Umbilical cord (tissue), 2 donors: ENCODE data around the gene KANSL1L. TPM values are rescaled to one million over a fixed set of nuclear protein-coding genes. Genes with fewer than 3 reads are reported as not detected.

Experiments
- DNase-seq: peaks from one replicate; pipeline ENCODE4 v3.0.0-alpha.2; 2015; ENCODE audit warnings: low spot score
- total RNA-seq: library from RNA; depleted of rRNA; stranded (reverse); fragments of >200 nt; gene quantifications from one replicate; pipeline ENCODE4 v1.2.3, GENCODE V29; 2014; ENCODE audit warnings: low replicate concordance; ENCODE audit not compliant: insufficient read depth

The KANSL1L gene
- total RNA-seq, 1 donor from 2014 or later, result 53.0 TPM

- no peak for DNase-seq
These were observed 98.7 kb downstream of the KANSL1L start for GRCh38 chr2:210072493-210072892.

GRCh38 chr2:210063306-210063705, 107.9 kb downstream of the KANSL1L start:
- no peak for DNase-seq

GRCh38 chr2:210055825-210056224, 115.4 kb downstream of the KANSL1L start:
- no peak for DNase-seq

- no peak for DNase-seq
These were observed 116.5 kb downstream of the KANSL1L start for GRCh38 chr2:210054696-210055095.

- no peak for DNase-seq
These were observed 120.3 kb downstream of the KANSL1L start for GRCh38 chr2:210050885-210051284.

GRCh38 chr2:210049831-210050230, 121.4 kb downstream of the KANSL1L start:
- no peak for DNase-seq

GRCh38 chr2:210046851-210047500, 124.2 kb downstream of the KANSL1L start:
- DNase-seq, result no peak

GRCh38 chr2:210038078-210038477, 133.1 kb downstream of the KANSL1L start:
- no peak for DNase-seq

- DNase-seq, result no peak
These were observed 135.5 kb downstream of the KANSL1L start for GRCh38 chr2:210035679-210036078.

GRCh38 chr2:210034087-210034683, 137.0 kb downstream of the KANSL1L start:
- DNase-seq, result no peak

GRCh38 chr2:210028178-210028577, 143.0 kb downstream of the KANSL1L start:
- DNase-seq, result no peak

- no peak for DNase-seq
These were observed 143.6 kb downstream of the KANSL1L start for GRCh38 chr2:210027608-210028007.

- DNase-seq, result no peak
These were observed 148.4 kb downstream of the KANSL1L start for GRCh38 chr2:210022824-210023223.

GRCh38 chr2:210020138-210020537, 151.1 kb downstream of the KANSL1L start:
- DNase-seq, result no peak

- no peak for DNase-seq
These were observed 161.3 kb downstream of the KANSL1L start for GRCh38 chr2:210009896-210010295.

- DNase-seq, result no peak
These were observed 162.1 kb downstream of the KANSL1L start for GRCh38 chr2:210009126-210009525.

GRCh38 chr2:210007895-210008294, 163.3 kb downstream of the KANSL1L start:
- DNase-seq, result no peak

GRCh38 chr2:210004881-210005280, 166.3 kb downstream of the KANSL1L start:
- no peak for DNase-seq

- DNase-seq, result no peak
These were observed 167.8 kb downstream of the KANSL1L start for GRCh38 chr2:210003359-210003758.

GRCh38 chr2:210002158-210003157, 168.8 kb downstream of the KANSL1L start, which contains the start of gene RPE:
TSS of gene RPE (plus strand) at chr2:210002638. CDS start at chr2:210002662, 24 bp downstream.
- DNase-seq, result peak; percentile 97

- DNase-seq, result no peak
These were observed 170.5 kb downstream of the KANSL1L start for GRCh38 chr2:210000464-210001324.
